H1 (cell line): ENCODE measurements around the gene DCN. TPM values are rescaled to one million over a fixed set of nuclear protein-coding genes. Genes with fewer than 3 reads are reported as not detected.

Experiments
- CTCF ChIA-PET: fragments of 300-600 bp; sonication (Branson Sonifier 250); formaldehyde crosslinking; loops from one replicate; lab custom pipeline; 2021; ENCODE audit not compliant: partially characterized antibody; lab: Charles Lee
- POLR2A ChIA-PET: fragments of 300-600 bp; sonication (Branson Sonifier 250); formaldehyde crosslinking; loops from one replicate; lab custom pipeline; 2021; ENCODE audit warnings: inconsistent platforms; ENCODE audit not compliant: partially characterized antibody; lab: Charles Lee
- DNase-seq, 2 experiments: peaks; one replicate each; pipeline versions ENCODE4 v3.0.0 to v3.0.0-alpha.2; 2010 to 2022; ENCODE audit warnings: low spot score in 2 of 2, low read depth in 1 of 2, mixed read lengths in 1 of 2
- FAIRE-seq: peaks from 2 replicates; lab custom pipeline; 2011; peaks lifted over from hg19 to GRCh38; lab: Jason Lieb, UNC
- H2AFZ ChIP-seq: 2 replicates; pipeline ENCODE4 v1.8.1; 2012; ENCODE audit warnings: low read length, inconsistent platforms
- H2AK5ac ChIP-seq: 2 replicates; pipeline ENCODE4 v1.6.1; 2013; ENCODE audit warnings: low read depth, low read length
- H2BK120ac ChIP-seq: replicated peaks from 2 replicates; pipeline ENCODE3; 2013; ENCODE audit warnings: low read depth, low read length, inconsistent platforms
- H2BK12ac ChIP-seq: 2 replicates; pipeline ENCODE4 v1.6.1; 2013; ENCODE audit warnings: low read depth, low read length
- H2BK15ac ChIP-seq: 2 replicates; pipeline ENCODE4 v1.6.1; 2013; ENCODE audit warnings: low read length
- H2BK20ac ChIP-seq: 2 replicates; pipeline ENCODE4 v1.6.1; 2013; ENCODE audit warnings: low read length
- H2BK5ac ChIP-seq: 2 replicates; pipeline ENCODE4 v1.6.1; 2013; ENCODE audit warnings: low read depth, low read length
- H3K14ac ChIP-seq: 2 replicates; pipeline ENCODE4 v1.6.1; 2013; ENCODE audit warnings: inconsistent platforms; ENCODE audit not compliant: insufficient read length
- H3K18ac ChIP-seq: 2 replicates; pipeline ENCODE4 v1.6.1; 2013; ENCODE audit warnings: low read length; ENCODE audit errors: extremely low read depth
- H3K23ac ChIP-seq: 2 replicates; pipeline ENCODE4 v1.6.1; 2013; ENCODE audit warnings: inconsistent platforms; ENCODE audit not compliant: insufficient read length
- H3K23me2 ChIP-seq: 2 replicates; pipeline ENCODE4 v1.6.1; 2013; ENCODE audit warnings: low read depth, low read length
- H3K27ac ChIP-seq: 2 replicates; pipeline ENCODE4 v1.6.1; 2011; ENCODE audit warnings: low read depth, low read length, inconsistent platforms
- H3K27me3 ChIP-seq, 4 experiments: replicated peaks in 1 of 4; 1 replicate in 1 of 4; 2 replicates in 3 of 4; pipeline versions ENCODE4 v1.6.1 to v1.8.1; 2011 to 2013; ENCODE audit warnings: low read length in 3 of 4, mild to moderate bottlenecking in 3 of 4, inconsistent platforms in 2 of 4, mixed read lengths in 2 of 4, moderate library complexity in 1 of 4; ENCODE audit not compliant: control insufficient read depth in 3 of 4, insufficient read depth in 3 of 4; ENCODE audit errors: extremely low read depth in 1 of 4
- H3K36me3 ChIP-seq, 4 experiments: 2 replicates each; pipeline versions ENCODE4 v1.6.1 to v1.8.1; 2011 to 2013; ENCODE audit warnings: mild to moderate bottlenecking in 4 of 4, low read length in 3 of 4, moderate library complexity in 2 of 4, control low read depth in 1 of 4, inconsistent platforms in 1 of 4; ENCODE audit not compliant: insufficient read depth in 4 of 4, control insufficient read depth in 2 of 4
- H3K4ac ChIP-seq: replicated peaks from 2 replicates; pipeline ENCODE3; 2013; ENCODE audit warnings: low read length, low read depth, mixed read lengths, inconsistent platforms; ENCODE audit not compliant: insufficient read length
- H3K4me1 ChIP-seq, 4 experiments: replicated peaks in 1 of 4; 1 replicate in 1 of 4; 2 replicates in 3 of 4; pipeline versions ENCODE4 v1.6.1 to v1.8.1; 2011 to 2013; ENCODE audit warnings: low read length in 3 of 4, inconsistent platforms in 2 of 4, mixed read lengths in 1 of 4; ENCODE audit not compliant: insufficient read depth in 4 of 4, control insufficient read depth in 3 of 4
- H3K4me2 ChIP-seq, 2 experiments: 2 replicates each; pipeline versions ENCODE4 v1.6.1 to v1.8.1; 2011 to 2013; ENCODE audit warnings: low read depth in 2 of 2, low read length in 2 of 2, control low read depth in 1 of 2, inconsistent platforms in 1 of 2, mild to moderate bottlenecking in 1 of 2; ENCODE audit not compliant: insufficient read depth in 1 of 2
- H3K4me3 ChIP-seq, 4 experiments: fragments of 200-600, 300-600 bp in 1 of 4; sonication (generic), shearing (Covaris generic), sonication (Bioruptor Twin) in 1 of 4; 2 replicates each; pipeline versions ENCODE4 v1.5.1 to v1.8.1; 2011 to 2016; ENCODE audit warnings: low read length in 4 of 4, low read depth in 3 of 4, control low read depth in 2 of 4, inconsistent platforms in 2 of 4, mild to moderate bottlenecking in 2 of 4, mixed read lengths in 1 of 4, moderate library complexity in 1 of 4; ENCODE audit not compliant: insufficient read depth in 2 of 4; ENCODE audit errors: extremely low read depth in 1 of 4
- H3K56ac ChIP-seq: replicated peaks from 2 replicates; pipeline ENCODE3; 2013; ENCODE audit warnings: low read depth, mild to moderate bottlenecking, mixed read lengths, low read length, inconsistent platforms; ENCODE audit not compliant: insufficient read length
- H3K79me1 ChIP-seq: 2 replicates; pipeline ENCODE4 v1.6.1; 2013; ENCODE audit warnings: low read depth, low read length, control low read depth
- H3K79me2 ChIP-seq, 2 experiments: 2 replicates each; pipeline versions ENCODE4 v1.6.1 to v1.8.1; 2012 to 2013; ENCODE audit warnings: low read length in 2 of 2, mild to moderate bottlenecking in 2 of 2, inconsistent platforms in 1 of 2; ENCODE audit not compliant: insufficient read depth in 2 of 2, control insufficient read depth in 1 of 2
- H3K9ac ChIP-seq, 4 experiments: replicated peaks in 1 of 4; 1 replicate in 1 of 4; 2 replicates in 3 of 4; pipeline versions ENCODE4 v1.6.1 to v1.8.1; 2011 to 2013; ENCODE audit warnings: low read depth in 3 of 4, low read length in 3 of 4, control low read depth in 2 of 4, mild to moderate bottlenecking in 2 of 4, moderate library complexity in 2 of 4, inconsistent platforms in 1 of 4; ENCODE audit errors: extremely low read depth in 1 of 4
- H3K9me3 ChIP-seq, 2 experiments: 2 replicates each; pipeline versions ENCODE4 v1.6.1 to v1.8.1; 2012 to 2013; ENCODE audit warnings: mild to moderate bottlenecking in 2 of 2, moderate library complexity in 2 of 2, control low read depth in 1 of 2, inconsistent platforms in 1 of 2, low read depth in 1 of 2, low read length in 1 of 2, mixed read lengths in 1 of 2; ENCODE audit not compliant: insufficient read depth in 2 of 2
- H4K20me1 ChIP-seq, 2 experiments: replicated peaks in 1 of 2; 2 replicates each; pipeline versions ENCODE3 to v1.8.1; 2011 to 2013; ENCODE audit warnings: inconsistent platforms in 2 of 2, low read length in 2 of 2, mild to moderate bottlenecking in 1 of 2; ENCODE audit not compliant: insufficient read depth in 2 of 2, control insufficient read depth in 1 of 2
- H4K5ac ChIP-seq: 2 replicates; pipeline ENCODE4 v1.6.1; 2013; ENCODE audit warnings: low read length, low read depth, mixed read lengths, inconsistent platforms; ENCODE audit not compliant: insufficient read length
- H4K8ac ChIP-seq: 2 replicates; pipeline ENCODE4 v1.8.0; 2013; ENCODE audit warnings: mild to moderate bottlenecking, moderate library complexity, low read length, inconsistent platforms; ENCODE audit not compliant: insufficient read depth; ENCODE audit errors: extremely low read depth
- H4K91ac ChIP-seq: replicated peaks from 2 replicates; pipeline ENCODE3; 2013; ENCODE audit warnings: low read length, mixed read lengths, inconsistent platforms; ENCODE audit not compliant: insufficient read length
- BRCA1 ChIP-seq: IDR thresholded peaks from 2 replicates; pipeline ENCODE4 v1.6.1; 2012; ENCODE audit warnings: low read depth, low read length, improper control_type of control experiment
- CEBPB ChIP-seq: IDR thresholded peaks from 2 replicates; pipeline ENCODE4 v1.6.1; 2012; ENCODE audit warnings: low read depth, low read length
- CHD2 ChIP-seq: IDR thresholded peaks from 2 replicates; pipeline ENCODE4 v1.6.1; 2012; ENCODE audit warnings: low read length, improper control_type of control experiment
- GTF2F1 ChIP-seq: IDR thresholded peaks from 2 replicates; pipeline ENCODE4 v1.6.1; 2012; ENCODE audit warnings: low read depth, low read length, improper control_type of control experiment, borderline replicate concordance
- HDAC6 ChIP-seq: IDR thresholded peaks from one replicate; pipeline ENCODE4 v1.7.1; 2012; ENCODE audit warnings: low read depth, mild to moderate bottlenecking, inconsistent platforms, low read length, moderate library complexity
- KDM5A ChIP-seq: fragments of 200-600 bp; IDR thresholded peaks from 2 replicates; pipeline ENCODE4 v1.7.1; 2012; ENCODE audit warnings: mild to moderate bottlenecking, low read length, inconsistent platforms, mixed read lengths
- POLR2A ChIP-seq, 2 experiments: IDR thresholded peaks; 1 replicate in 1 of 2; 2 replicates in 1 of 2; pipeline ENCODE4 v1.6.1; 2011; ENCODE audit warnings: low read depth in 2 of 2, low read length in 2 of 2, mild to moderate bottlenecking in 2 of 2; ENCODE audit errors: control extremely low read depth in 1 of 2
- SP2 ChIP-seq: IDR thresholded peaks from 2 replicates; pipeline ENCODE4 v1.6.1; 2012; ENCODE audit warnings: mild to moderate bottlenecking, low read length, inconsistent platforms
- SP4 ChIP-seq: IDR thresholded peaks from 2 replicates; pipeline ENCODE4 v1.6.1; 2012; ENCODE audit warnings: low read length, inconsistent platforms
- SRF ChIP-seq: IDR thresholded peaks from 2 replicates; pipeline ENCODE4 v1.6.1; 2011; ENCODE audit warnings: mild to moderate bottlenecking, low read depth, low read length, moderate library complexity
- USF2 ChIP-seq: IDR thresholded peaks from 2 replicates; pipeline ENCODE4 v1.6.1; 2011; ENCODE audit warnings: low read length, improper control_type of control experiment
- WGBS, 2 experiments: shearing (Covaris generic) in 1 of 2; methylation state at CpG; one replicate each; pipeline versions ENCODE4 v1.1.6 to v1.1.7; 2013 to 2015; ENCODE audit warnings: low lambda C conversion rate in 2 of 2, mixed read lengths in 2 of 2, inconsistent platforms in 1 of 2, low coverage in 1 of 2, missing lambda C conversion rate in 1 of 2; ENCODE audit not compliant: insufficient replicate concordance in 2 of 2, insufficient coverage in 1 of 2, insufficient read length in 1 of 2; ENCODE audit errors: extremely low coverage in 1 of 2, missing lambda C conversion rate in 1 of 2; 5-methylcytosine and 5-hydroxymethylcytosine counted together
- polyA plus RNA-seq, 7 experiments: library from polyadenylated mRNA; depleted of rRNA in 3 of 7; stranded (reverse) in 5 of 7; unstranded in 2 of 7; fragments of >200 nt in 5 of 7; fragments of 200-250 nt in 2 of 7; gene quantifications; 1 replicate in 5 of 7; 2 replicates in 1 of 7; 4 replicates in 1 of 7; pipeline versions ENCODE4 v1.2.1 to v1.2.3, GENCODE V29; 2011 to 2013; ENCODE audit warnings: missing spikeins in 2 of 7, mixed read lengths in 2 of 7
- total RNA-seq: library from RNA; stranded (reverse); fragmentation: NEBNext Ultra II Directional; extraction: Animal tissue kit (Norgen Biotek cat#: 25700); gene quantifications from 2 replicates; pipeline ENCODE4 v1.2.1, GENCODE V29; 2021

The DCN gene
- total and polyA plus RNA-seq, 2 of the 8 experiments (the other 6 are each of a cell fraction or from before 2014, with no cell fraction given) = not detected

DNA sequence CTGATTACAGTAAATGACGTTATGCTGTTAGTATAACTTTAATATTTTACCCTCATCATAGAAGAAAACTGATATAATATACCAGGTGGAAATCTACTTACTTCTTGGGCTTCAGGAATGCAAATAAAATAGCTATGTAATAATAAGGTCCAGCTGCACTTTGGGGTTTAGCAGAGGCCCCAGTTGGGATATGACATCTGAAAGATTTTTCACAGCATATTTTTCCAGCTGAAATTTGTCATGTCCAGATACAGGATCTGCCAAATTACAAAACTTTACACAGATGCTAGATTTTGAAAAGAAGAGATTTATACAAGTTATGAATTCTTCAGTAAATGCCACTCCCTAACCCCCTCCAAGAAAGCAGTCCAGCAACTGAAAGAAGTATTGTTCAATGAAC is 29.2 kb upstream of the DCN start:
- TF ChIP-seq GTF2F1 (no peak), CHD2 (no peak), CEBPB (no peak), KDM5A (no peak), USF2 (no peak), BRCA1 (no peak), SRF (no peak), POLR2A (IDR thresholded peaks at IDR 0.05; ENCODE audit: control extremely low read depth in 1 of 2, low read depth in 2 of 2, low read length in 2 of 2) (no peak), SP2 (no peak), HDAC6 (no peak), SP4 (no peak)
- H3K23me2 ChIP-seq = no peaks in the 10 kb centered on the region
- H4K20me1 ChIP-seq = no peaks in the 10 kb centered on the region
- CTCF ChIA-PET = interaction anchor here (0.6 to 1.5 kb wide), 4 partner anchors 19 to 866 kb away, joined by 3 to 4 read pairs (median 3); no protein-coding TSS in a partner anchor
- no peaks in the 10 kb centered on the region for H3K79me2 ChIP-seq
- H3K9ac ChIP-seq = no peak overlapping the region
- H3K56ac ChIP-seq = no peak overlapping the region
- no peak overlapping the region for H2BK5ac ChIP-seq
- DNase-seq (no peak), FAIRE-seq (no peak)
- H3K27me3 ChIP-seq = no peaks in the 10 kb centered on the region
- no peak overlapping the region for H2BK120ac ChIP-seq
- H4K91ac ChIP-seq = no peak overlapping the region
- no peaks in the 10 kb centered on the region for H3K4me1 ChIP-seq
- 90% methylated on average over 1 of the region's 1 CpG; no CpG with 5 or more reads in 1 of the 2 experiments for WGBS, 2 experiments
- H2BK12ac ChIP-seq = no peak overlapping the region
- H3K79me1 ChIP-seq = no peaks in the 10 kb centered on the region
- no peak overlapping the region for H2AFZ ChIP-seq
- H3K36me3 ChIP-seq = no peaks in the 10 kb centered on the region
- H4K8ac ChIP-seq = no peak overlapping the region
- H2BK15ac ChIP-seq = no peak overlapping the region
- POLR2A ChIA-PET = no interaction called here
- H3K18ac ChIP-seq = no peak overlapping the region
- H3K4me2 ChIP-seq = no peak overlapping the region
- H2AK5ac ChIP-seq = no peak overlapping the region
- no peak overlapping the region for H3K23ac ChIP-seq
- no peaks in the 10 kb centered on the region for H3K9me3 ChIP-seq
- no peak overlapping the region for H3K4me3 ChIP-seq
- H2BK20ac ChIP-seq = no peak overlapping the region
- H4K5ac ChIP-seq = no peak overlapping the region
- H3K27ac ChIP-seq = no peak overlapping the region
- H3K14ac ChIP-seq = no peak overlapping the region
- no peak overlapping the region for H3K4ac ChIP-seq
